ENCODE data around the gene WHRN.

The WHRN gene

DNA sequence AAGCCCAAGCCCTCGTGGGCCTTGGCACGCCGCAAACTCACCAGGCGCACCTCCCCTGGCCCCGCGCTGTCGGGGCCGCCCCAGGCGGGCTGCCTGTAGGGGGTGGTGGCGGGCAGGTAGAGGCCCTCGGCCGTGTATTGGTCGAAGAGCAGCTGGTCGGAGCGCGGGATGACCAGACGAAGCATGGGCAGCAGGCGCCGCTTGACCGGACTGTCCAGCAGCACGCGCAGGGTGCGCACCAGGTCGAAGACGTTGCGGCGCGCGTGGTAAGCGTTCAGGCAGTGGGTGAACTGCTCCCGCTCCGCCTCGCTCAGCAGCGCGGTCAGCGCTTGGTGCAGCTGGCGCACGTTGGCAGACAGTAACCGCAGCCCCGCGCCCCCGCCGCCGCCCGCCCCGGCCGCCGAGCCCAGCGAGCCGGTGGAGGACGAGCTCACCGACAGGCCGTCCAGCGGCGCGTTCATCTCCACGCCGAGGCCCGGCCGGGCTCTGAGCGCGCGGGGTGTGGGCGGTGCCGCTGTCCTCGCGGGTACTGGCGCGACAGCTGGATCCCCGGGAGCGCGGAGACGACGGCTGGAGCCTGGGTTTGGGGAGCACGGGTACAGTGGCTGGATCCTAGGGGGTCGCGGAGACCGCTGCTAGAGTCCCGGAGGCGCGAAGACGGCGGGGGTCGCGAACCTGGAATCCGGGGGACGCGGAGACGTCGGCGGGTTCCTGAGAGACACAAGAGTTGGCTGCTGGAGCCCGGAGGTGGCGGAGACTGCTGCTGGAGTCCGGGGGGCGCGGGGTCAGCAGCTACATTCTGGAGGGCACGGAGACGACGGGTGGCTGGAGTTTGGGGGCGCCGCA lies 709 bp downstream of the WHRN start:
- DNase-seq (ENCODE audit: low spot score), result peak; percentile 68
- TF ChIP-seq, protein P1, sequence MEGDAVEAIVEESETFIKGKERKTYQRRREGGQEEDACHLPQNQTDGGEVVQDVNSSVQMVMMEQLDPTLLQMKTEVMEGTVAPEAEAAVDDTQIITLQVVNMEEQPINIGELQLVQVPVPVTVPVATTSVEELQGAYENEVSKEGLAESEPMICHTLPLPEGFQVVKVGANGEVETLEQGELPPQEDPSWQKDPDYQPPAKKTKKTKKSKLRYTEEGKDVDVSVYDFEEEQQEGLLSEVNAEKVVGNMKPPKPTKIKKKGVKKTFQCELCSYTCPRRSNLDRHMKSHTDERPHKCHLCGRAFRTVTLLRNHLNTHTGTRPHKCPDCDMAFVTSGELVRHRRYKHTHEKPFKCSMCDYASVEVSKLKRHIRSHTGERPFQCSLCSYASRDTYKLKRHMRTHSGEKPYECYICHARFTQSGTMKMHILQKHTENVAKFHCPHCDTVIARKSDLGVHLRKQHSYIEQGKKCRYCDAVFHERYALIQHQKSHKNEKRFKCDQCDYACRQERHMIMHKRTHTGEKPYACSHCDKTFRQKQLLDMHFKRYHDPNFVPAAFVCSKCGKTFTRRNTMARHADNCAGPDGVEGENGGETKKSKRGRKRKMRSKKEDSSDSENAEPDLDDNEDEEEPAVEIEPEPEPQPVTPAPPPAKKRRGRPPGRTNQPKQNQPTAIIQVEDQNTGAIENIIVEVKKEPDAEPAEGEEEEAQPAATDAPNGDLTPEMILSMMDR (IDR thresholded peaks at IDR 0.05; ENCODE audit: extremely low read depth, missing control alignments), result peak; percentile 33

DNA sequence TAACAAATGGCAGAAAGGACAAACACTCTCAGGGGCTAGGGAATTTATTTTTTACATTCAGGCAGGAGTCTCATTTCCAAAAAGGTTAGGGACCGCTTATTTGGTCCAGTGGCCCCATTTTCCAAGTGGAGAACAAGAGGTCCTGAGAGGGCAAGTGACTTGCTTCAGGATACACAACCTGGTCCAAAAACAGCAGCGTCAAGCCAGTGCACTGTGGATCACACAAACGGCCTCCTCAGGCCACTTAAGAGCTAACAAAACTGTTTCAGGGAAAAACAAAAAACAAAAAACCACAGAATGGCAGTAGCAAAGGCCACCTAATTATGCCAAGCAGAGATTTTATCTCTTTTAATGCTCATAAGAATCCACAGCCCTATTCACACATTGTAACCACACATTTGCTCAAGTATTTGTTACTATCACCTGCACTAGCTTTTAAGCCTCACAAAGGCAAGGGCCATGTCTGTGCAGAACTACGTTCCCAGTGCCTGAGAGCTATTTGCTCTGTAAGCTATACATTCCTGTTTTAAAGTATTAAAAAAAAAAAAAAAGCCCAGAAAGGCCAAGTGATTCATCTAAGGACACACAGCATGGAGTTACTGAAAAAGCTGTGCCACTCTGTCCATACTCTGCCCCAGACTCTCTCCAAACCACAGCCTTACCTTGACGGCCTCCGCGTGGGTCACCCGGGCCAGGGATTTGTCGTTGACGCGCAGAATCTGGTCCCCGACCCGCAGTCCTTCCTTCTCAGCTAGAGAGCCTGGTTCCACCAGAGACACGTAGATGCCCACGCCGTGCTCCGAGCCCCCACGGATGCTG lies 1.5 kb downstream of the WHRN start:
- DNase-seq (ENCODE audit: low spot score), result no peak
- TF ChIP-seq, protein P1 (IDR thresholded peaks at IDR 0.05; ENCODE audit: extremely low read depth, missing control alignments), result no peak

DNA sequence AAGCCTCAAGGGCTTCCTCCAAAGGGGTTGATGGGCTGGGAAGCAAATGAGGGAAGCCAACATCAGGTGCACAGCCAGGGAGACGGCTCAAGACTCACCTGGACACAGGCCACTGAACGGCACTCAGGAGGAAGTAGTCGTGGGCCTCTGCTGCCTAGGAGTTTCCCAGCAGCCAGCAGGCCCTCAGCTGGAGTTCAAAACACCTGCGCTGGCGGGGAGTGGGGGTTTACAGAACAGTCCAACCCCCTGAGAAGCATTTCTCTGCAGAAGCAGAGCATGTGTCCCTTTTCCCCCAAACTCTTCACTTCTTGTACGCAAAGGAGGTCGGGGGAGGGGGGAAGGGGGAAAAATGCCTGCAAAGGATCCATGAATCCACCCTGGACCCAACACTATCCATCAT lies 2.3 kb downstream of the WHRN start:
- no peak for DNase-seq (ENCODE audit: low spot score)
- TF ChIP-seq, protein P1 (IDR thresholded peaks at IDR 0.05; ENCODE audit: extremely low read depth, missing control alignments), result no peak

DNA sequence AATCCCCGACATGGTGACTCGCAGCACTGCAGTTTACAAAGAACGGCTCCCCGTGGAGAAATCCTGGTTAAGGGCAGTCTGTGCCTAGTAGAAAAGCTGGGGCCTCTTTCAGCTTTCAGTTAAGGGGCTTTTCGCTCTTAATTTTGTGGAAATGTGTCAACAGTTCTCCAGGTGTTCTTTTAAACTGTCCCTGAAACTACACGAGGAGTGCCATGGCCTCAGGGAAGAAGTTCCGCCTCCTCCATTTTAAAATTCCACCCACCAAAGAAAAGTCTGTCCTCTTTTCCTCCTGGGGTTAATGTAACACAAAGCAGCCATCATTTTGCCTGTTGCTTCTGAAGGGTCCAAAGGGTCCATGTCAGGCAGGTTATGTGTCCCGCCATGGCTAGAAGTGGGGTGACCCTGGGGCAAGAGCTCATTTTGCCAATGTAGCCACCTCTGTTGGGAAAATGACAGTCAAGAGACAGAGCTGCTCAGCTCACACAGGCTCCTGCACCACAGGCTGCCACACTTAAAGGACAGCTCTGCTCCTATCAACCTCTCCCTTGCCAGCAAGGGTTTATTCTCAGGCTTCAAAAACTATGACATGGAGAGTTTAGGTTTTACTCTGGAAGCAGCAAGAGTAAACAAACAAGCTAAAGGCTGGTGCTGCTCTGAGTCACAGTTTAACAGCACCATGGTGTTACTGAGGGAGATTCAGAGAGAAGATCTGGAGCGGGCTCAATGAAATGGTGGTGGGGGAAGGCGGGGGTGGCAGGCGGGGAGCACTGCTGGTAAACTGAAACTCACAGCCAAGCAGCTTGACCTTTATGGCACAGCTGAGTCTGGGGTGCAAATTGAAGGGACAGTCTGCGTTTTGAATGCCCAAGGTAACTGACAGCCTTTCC lies 3.2 kb downstream of the WHRN start:
- DNase-seq (ENCODE audit: low spot score), result no peak
- TF ChIP-seq, protein P1 (IDR thresholded peaks at IDR 0.05; ENCODE audit: extremely low read depth, missing control alignments), result no peak

DNA sequence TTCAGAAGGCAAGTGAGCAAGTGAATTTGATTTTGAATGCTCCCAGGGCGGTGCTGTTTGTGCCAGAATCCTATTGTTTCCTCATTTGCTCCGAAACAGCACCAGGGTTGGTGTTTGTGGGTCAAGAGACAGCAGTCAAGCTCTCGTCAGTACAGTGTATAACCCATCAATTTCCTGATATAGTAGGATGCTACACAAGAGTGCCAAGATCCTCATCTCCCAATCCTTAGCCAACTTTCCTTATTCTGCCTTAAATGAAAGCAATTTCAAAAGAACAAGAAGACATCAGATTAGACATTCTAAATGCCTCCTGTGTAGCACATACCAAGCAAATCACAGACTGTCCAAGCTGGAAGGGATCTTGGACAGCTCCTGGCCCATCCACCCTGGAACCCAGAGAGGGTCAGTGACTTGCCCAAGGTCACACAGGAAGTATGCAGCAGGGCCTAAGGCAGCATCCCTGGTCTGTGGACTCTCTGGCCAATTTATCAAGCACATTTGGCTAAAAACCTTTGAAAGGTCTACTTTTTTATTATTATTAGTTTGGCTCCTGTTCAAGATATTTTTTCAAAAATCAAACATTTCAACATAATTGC lies 4.5 kb downstream of the WHRN start:
- DNase-seq (ENCODE audit: low spot score), result no peak
- TF ChIP-seq, protein P1 (IDR thresholded peaks at IDR 0.05; ENCODE audit: extremely low read depth, missing control alignments), result no peak

DNA sequence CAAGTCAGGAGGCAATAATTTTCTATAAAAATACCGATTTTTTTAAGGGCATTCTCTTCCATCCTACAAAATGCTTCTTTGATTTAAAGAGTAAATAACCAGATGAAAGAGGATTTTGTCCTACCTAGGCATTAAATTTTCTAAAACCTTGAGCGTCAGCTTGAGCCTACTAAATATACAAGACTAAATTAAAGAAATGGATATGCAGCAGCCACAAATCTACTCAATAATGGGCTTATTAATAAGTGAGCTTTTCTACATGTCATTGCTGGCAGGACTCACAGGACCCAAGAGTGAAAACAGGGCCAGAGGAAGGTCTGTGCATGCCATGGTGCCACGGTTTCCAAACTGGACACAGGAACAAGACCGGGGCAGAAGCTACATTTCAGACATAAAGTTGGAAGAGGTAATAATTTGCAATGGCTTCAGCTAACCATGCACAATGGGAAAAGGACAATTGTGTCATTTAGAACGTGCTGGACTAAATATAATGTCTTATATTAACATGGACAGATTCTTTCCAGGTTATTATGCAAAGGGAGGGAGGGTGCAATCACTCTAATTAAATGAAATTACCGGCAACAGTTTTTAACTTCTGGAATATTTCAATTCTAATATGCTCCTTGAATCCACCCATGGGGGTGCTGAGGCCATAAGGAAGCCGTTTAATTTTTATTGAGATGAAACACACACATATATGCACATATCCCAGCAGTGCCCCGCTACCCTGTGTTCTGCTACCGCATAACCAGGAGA lies 5.2 kb downstream of the WHRN start:
- TF ChIP-seq, protein P1 (IDR thresholded peaks at IDR 0.05; ENCODE audit: extremely low read depth, missing control alignments), result no peak
- DNase-seq (ENCODE audit: low spot score), result no peak
